Lower lobe of right lung (tissue), 2 donors: ENCODE measurements around the gene DHTKD1. TPM values are rescaled to one million over a fixed set of nuclear protein-coding genes. Genes with fewer than 3 reads are reported as not detected.
"Not testable (repeated sequence)": the region's sequence is repeated elsewhere in the genome, so short reads cannot be mapped to it uniquely, and the experiment has no call there.

Experiments used
- ATAC-seq, 2 donors: fragments of 200-7000 bp; cut with Tn5 transposase; one replicate each; pipeline ENCODE4 v1.9.1; 2020 to 2022; ENCODE audit warnings: mild to moderate bottlenecking in 2 of 2, moderate library complexity in 2 of 2
- DNase-seq: peaks from one replicate; pipeline ENCODE4 v3.0.0-alpha.2; 2020
- H3K27ac ChIP-seq: fragments of 200-600 bp; one replicate; pipeline ENCODE4 v1.8.0; 2022
- H3K27me3 ChIP-seq: fragments of 200-600 bp; one replicate; pipeline ENCODE4 v1.8.0; 2022; ENCODE audit warnings: low read depth
- H3K36me3 ChIP-seq: fragments of 200-600 bp; one replicate; pipeline ENCODE4 v1.8.0; 2022; ENCODE audit warnings: mild to moderate bottlenecking
- H3K4me1 ChIP-seq: fragments of 200-600 bp; one replicate; pipeline ENCODE4 v1.8.0; 2022
- H3K4me3 ChIP-seq: fragments of 200-600 bp; one replicate; pipeline ENCODE4 v1.8.0; 2022; ENCODE audit warnings: mild to moderate bottlenecking
- H3K9me3 ChIP-seq: fragments of 200-600 bp; one replicate; pipeline ENCODE4 v1.8.0; 2022
- CTCF ChIP-seq: fragments of 200-600 bp; IDR thresholded peaks from one replicate; pipeline ENCODE4 v1.8.0; 2022; ENCODE audit warnings: antibody characterized with exemption, mild to moderate bottlenecking
- intact Hi-C: fragments of 100-400 bp; cut with DNase I; formaldehyde crosslinking; loops from one replicate; pipeline ENCODE4 v1.11.0; 2022
- total RNA-seq: library from RNA; stranded (reverse); fragmentation: NEBNext Ultra II Directional; extraction: Animal tissue kit (Norgen Biotek cat#: 25700); gene quantifications from one replicate; pipeline ENCODE4 v1.2.1, GENCODE V29; 2021
- donor health status: DM: no; HTN: yes; CAD: no; lungs with severe emphysema.

Gene DHTKD1
- total RNA-seq, 1 donor from 2014 or later, result 21.7 TPM

GRCh38 chr10:12063483-12063818, 5.3 kb upstream of the DHTKD1 start:
- no peak for DNase-seq
- TF ChIP-seq CTCF, result no peak
- Histone ChIP-seq H3K27me3 (no peaks in the 10 kb centered on the region), H3K4me3 (no peak overlapping the region), H3K9me3 (no peaks in the 10 kb centered on the region), H3K27ac (no peak overlapping the region), H3K4me1 (no peaks in the 10 kb centered on the region), H3K36me3 (no peaks in the 10 kb centered on the region)
- intact Hi-C loops, result no loop called here
- no peak for ATAC-seq

- ATAC-seq (no peak), DNase-seq (no peak)
- Histone ChIP-seq H3K27ac (no peak overlapping the region), H3K36me3 (no peaks in the 10 kb centered on the region), H3K27me3 (no peaks in the 10 kb centered on the region), H3K9me3 (no peaks in the 10 kb centered on the region), H3K4me3 (no peak overlapping the region), H3K4me1 (peaks cover 11% of the 10 kb centered on the region)
- TF ChIP-seq CTCF, result no peak
- intact Hi-C loops, result no loop called here
Measured at GRCh38 chr10:12067336-12067735, 1.4 kb upstream of the DHTKD1 start.

- H3K36me3 ChIP-seq, H3K27ac ChIP-seq, intact Hi-C loops, ATAC-seq, H3K4me3 ChIP-seq, H3K9me3 ChIP-seq, H3K27me3 ChIP-seq, DNase-seq: not testable (repeated sequence)
- peaks cover 11% of the 10 kb centered on the region for H3K4me1 ChIP-seq
Measured at GRCh38 chr10:12071441-12071840, 2.7 kb downstream of the DHTKD1 start.

GRCh38 chr10:12073526-12073925, 4.8 kb downstream of the DHTKD1 start:
- TF ChIP-seq CTCF, result no peak
- no peaks in the 10 kb centered on the region for H3K27me3 ChIP-seq
- H3K4me1 ChIP-seq, result peaks cover 11% of the 10 kb centered on the region
- ATAC-seq, result no peak
- peaks cover 8% of the 10 kb centered on the region for H3K36me3 ChIP-seq
- H3K4me3 ChIP-seq, result no peak overlapping the region
- DNase-seq, result no peak
- no peak overlapping the region for H3K27ac ChIP-seq
- H3K9me3 ChIP-seq, result no peaks in the 10 kb centered on the region
- intact Hi-C loops, result no loop called here

- peaks cover 16% of the 10 kb centered on the region for H3K36me3 ChIP-seq
- TF ChIP-seq CTCF, result no peak
- no peaks in the 10 kb centered on the region for H3K4me1 ChIP-seq
- no peaks in the 10 kb centered on the region for H3K9me3 ChIP-seq
- H3K27me3 ChIP-seq, result no peaks in the 10 kb centered on the region
- intact Hi-C loops, result no loop called here
- H3K4me3 ChIP-seq, result no peak overlapping the region
- no peak overlapping the region for H3K27ac ChIP-seq
- ATAC-seq (peak in 1 of 2 donors; percentile 25), DNase-seq (no peak)
Measured at GRCh38 chr10:12077580-12078180, 8.9 kb downstream of the DHTKD1 start.

GRCh38 chr10:12081470-12081869, 12.7 kb downstream of the DHTKD1 start:
- Histone ChIP-seq H3K9me3 (no peaks in the 10 kb centered on the region), H3K27me3 (no peaks in the 10 kb centered on the region), H3K27ac (no peak overlapping the region), H3K36me3 (peaks cover 48% of the 10 kb centered on the region), H3K4me3 (no peak overlapping the region), H3K4me1 (no peaks in the 10 kb centered on the region)
- no peak for DNase-seq
- intact Hi-C loops, result no loop called here
- no peak for ATAC-seq
- no peak for TF ChIP-seq CTCF
